Measurements from ENCODE around the gene BPIFA2.
"Not testable (repeated sequence)": the region's sequence is repeated elsewhere in the genome, so short reads cannot be mapped to it uniquely, and the experiment has no call there.

The BPIFA2 gene

DNA sequence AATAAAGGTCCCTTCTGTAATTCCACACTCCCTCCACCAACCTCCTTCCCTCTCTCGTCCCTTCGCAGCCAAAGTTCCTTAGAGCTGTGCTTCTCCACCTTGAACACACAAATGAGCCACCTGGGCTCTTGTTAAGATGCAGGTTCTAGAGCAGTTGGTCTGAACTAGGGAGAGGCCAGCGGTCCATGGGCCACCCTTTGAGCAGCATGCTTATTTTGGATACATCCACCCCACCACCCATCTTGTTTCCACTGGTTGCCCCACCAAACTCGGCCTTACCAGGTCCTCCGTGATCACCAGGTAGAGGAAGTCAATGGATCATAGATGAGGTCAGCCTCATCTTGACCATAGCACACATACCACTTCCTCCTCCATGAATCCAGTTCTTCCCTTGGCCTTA lies 7.3 kb upstream of the BPIFA2 start:
- no peak for DNase-seq (ENCODE audit: low read depth)

DNA sequence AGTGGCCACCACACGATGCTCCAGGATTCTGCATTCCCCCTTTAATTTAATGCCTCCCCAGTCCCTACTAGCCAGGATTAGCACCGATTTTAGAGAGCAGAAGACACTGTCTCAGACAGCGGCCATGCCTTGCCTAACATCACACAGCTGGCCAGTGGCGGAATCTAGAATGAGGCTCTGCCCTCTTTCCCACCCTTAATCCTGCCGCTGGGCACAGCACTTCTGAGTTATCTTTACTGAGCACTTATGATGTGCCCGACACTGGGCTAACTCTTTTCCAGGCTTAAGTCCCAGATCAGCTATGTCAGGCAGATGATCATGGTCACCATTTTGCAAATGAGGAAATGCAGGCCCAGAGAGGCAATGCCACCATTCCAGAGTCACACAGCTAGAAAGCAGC lies 5.6 kb upstream of the BPIFA2 start:
- no peak for DNase-seq (ENCODE audit: low read depth)

- DNase-seq (ENCODE audit: low read depth), result no peak
These were observed 5.2 kb upstream of the BPIFA2 start for GRCh38 chr20:33162753-33163152.

DNA sequence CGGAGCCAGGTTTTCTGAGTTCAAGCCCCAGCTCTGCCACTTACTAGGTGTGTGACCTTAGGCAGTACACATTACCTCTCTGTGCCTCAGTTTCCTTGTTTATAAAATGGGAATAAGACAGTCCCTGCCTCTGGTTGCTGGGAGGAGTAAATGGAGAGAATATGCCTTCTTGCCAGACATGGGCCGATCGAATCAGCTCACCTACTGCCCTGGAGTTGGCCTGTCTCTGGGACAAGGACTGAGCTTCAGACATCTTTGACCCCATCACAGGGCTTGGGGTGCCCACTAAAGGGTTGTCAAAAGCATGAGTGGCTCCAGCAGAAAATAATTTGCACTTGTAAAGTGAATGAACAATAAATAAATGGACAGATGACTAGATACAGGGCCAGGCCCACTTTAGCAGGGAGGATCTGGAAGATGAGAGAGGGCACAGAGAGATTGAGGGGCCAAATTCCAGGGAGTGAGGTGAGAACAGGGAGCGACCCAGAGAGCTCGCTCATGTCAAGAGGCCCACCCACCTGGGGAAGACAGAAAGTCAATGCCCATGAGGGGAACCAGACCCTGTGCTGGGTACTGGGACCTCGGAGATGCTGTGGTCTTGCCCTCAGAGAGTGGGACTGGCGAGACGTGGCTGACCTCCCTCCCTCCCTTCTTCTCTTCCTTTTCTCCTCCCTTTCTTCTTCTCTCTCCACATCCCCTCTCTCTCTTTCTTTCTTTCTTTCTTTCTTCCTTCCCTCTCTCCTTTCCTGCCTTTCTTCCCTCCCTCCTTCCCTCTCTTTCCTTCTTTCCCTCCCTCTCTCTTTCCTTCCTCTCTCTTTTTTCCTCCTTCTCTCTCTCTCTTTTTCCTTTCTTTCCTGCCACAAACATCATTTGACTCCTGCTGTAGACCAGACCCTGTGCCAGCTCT lies 3.9 kb upstream of the BPIFA2 start:
- DNase-seq (ENCODE audit: low read depth), result no peak

- DNase-seq (ENCODE audit: low read depth), result no peak
These were observed 3.2 kb upstream of the BPIFA2 start for GRCh38 chr20:33164763-33165095.

- DNase-seq (ENCODE audit: low read depth), result no peak
These were observed 2.4 kb upstream of the BPIFA2 start for GRCh38 chr20:33165416-33166055.

- no peak for DNase-seq (ENCODE audit: low read depth)
These were observed 1.3 kb upstream of the BPIFA2 start for GRCh38 chr20:33166533-33167113.

GRCh38 chr20:33169176-33169794 lies 1.3 kb downstream of the BPIFA2 start:
- no peak for DNase-seq (ENCODE audit: low read depth)

DNA sequence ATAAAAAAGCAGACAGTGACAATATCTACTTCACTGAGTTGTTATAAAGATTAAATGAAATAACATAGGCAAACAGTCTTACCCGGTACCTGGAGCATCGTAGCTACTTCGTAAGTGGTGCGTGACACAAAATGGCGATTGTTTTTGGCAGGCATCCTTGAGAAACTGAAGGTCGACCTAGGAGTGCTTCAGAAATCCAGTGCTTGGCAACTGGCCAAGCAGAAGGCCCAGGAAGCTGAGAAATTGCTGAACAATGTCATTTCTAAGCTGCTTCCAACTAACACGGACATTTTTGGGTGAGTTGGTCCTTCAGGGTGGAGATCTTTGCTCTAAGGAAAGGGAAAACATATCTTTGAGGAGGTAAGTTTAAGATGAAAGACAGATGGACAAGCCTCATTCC lies 4.8 kb downstream of the BPIFA2 start:
- DNase-seq (ENCODE audit: low read depth), result no peak

- no peak for DNase-seq (ENCODE audit: low read depth)
These were observed 7.2 kb downstream of the BPIFA2 start for GRCh38 chr20:33175123-33175522.

GRCh38 chr20:33176101-33176500 lies 8.1 kb downstream of the BPIFA2 start:
- no peak for DNase-seq (ENCODE audit: low read depth)

DNA sequence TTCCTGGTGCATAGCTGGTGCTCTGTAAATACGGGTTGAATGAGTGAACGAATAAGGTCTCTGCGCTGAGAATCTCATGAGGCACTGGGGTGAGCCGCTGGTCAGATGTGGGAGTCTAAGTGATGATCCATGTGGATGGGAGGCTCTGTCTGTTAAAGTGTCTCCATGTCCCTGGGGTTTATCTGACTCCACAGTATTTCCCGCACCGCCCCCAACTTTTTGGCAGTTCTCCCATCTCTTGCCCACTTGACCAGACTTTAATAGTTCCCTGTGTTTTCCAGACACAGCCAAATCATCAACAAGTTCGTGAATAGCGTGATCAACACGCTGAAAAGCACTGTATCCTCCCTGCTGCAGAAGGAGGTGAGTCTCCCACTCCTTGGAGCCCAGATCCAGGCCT lies 9.9 kb downstream of the BPIFA2 start:
- no peak for DNase-seq (ENCODE audit: low read depth)

DNA sequence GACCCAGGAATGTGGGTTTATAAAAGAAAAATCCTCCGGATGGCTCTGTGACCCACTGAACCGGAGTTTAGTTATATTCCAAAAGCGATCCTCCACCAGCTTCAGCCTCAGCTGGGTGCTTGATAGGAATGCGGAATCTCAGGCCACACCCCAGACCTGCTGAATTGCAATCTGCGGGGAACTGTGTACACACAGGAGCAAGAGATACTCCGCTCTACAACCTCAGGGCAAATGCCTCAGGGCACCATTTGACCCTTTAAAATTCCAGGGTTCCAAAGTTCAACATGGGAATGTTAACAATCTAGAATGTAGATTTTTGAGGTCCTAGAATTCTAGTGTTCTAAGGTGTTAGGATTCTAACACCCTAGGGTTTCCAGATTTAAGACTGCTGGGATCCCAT lies 10.8 kb downstream of the BPIFA2 start:
- no peak for DNase-seq (ENCODE audit: low read depth)

DNA sequence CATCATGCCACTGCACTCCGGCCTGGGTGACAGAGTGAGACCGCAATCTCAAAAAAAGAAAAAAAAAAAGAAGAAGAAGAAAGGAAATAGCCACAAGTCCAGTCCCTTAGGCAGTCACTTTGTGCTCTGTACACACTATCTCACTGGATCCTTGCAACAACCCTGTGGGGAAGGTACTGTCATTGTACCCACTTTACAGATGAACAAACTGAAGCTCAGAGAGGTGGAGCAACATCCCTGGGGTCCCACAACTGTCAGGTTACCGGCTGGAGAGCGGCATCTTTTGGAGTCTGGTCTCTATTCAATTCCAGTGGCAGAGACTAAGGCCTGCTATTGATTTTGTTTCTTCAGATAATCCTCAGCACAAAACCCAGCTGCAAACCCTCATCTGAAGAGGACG lies 12.2 kb downstream of the BPIFA2 start:
- no peak for DNase-seq (ENCODE audit: low read depth)

DNA sequence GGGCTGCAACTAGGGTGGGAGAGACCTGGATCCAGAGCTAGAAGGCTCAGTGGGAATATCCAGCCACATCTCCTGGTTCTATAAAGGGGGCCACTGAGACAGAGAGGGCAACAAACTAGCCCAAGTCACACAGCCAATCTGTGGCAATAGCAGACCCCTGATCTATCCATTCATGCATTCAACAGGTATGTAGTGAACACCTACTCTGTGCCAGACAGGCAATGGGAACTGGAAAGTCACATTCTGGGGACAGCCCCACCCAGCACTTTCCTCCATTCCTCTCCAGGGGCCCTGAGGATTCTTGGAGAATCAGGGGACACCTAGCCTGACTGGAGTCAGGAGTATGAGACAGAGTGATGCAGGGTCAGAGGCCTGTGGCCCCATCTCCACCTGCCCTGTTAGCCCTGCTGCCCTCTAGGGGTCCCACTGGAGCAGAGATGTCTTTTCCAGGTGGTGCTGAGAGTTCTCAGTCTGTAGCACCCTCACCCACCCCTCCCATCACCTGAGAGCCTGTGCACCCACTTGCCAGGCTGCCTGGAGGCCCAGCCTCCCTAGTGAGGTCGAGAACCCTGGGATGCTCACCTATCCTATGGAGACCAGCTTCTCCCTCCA lies 13.6 kb downstream of the BPIFA2 start:
- DNase-seq (ENCODE audit: low read depth), result no peak

DNA sequence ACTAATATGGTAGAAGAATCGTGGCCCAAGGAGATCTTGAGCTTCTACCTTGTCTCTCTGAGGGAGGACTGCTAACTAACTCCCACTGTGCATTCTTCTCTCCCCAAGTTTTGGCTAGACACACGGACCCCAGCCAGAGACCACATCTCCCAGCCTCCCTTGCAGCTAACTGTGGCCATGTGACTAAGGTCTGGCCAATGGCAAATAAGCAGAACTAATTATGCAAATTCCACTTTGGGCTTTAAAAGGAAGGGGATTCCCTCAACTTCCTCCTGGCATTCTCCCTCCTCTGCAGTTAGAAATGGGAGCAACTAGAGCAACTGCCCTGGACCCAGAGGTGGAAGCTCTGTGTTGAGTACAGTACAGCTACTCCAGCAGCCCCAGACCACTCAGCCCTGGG lies 15.4 kb downstream of the BPIFA2 start:
- DNase-seq (ENCODE audit: low read depth), result no peak

DNA sequence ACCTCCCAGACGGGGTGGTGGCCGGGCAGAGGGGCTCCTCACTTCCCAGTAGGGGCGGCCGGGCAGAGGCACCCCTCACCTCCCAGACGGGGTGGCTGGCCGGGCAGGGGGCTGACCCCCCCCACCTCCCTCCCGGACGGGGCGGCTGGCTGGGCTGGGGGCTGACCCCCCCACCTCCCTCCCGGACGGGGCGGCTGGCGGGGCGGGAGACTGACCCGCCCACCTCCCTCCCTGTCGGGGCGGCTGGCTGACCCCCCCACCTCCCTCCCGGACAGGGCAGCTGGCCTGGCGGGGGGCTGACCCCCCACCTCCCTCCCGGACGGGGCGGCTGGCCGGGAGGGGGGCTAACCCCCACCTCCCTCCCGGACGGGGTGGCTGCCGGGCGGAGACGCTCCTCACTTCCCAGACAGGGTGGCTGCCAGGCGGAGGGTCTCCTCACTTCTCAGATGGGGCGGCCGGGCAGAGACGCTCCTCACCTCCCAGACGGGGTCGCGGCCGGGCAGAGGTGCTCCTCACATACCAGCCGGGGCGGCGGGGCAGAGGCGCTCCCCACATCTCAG lies 17.2 kb downstream of the BPIFA2 start:
- DNase-seq (ENCODE audit: low read depth), result not testable (repeated sequence)

- no peak for DNase-seq (ENCODE audit: low read depth)
These were observed 19.5 kb downstream of the BPIFA2 start for GRCh38 chr20:33187491-33187890.

GRCh38 chr20:33188421-33188820 lies 20.5 kb downstream of the BPIFA2 start:
- DNase-seq (ENCODE audit: low read depth), result no peak

- DNase-seq (ENCODE audit: low read depth), result no peak
These were observed 23.5 kb downstream of the BPIFA2 start for GRCh38 chr20:33191484-33191883.

DNA sequence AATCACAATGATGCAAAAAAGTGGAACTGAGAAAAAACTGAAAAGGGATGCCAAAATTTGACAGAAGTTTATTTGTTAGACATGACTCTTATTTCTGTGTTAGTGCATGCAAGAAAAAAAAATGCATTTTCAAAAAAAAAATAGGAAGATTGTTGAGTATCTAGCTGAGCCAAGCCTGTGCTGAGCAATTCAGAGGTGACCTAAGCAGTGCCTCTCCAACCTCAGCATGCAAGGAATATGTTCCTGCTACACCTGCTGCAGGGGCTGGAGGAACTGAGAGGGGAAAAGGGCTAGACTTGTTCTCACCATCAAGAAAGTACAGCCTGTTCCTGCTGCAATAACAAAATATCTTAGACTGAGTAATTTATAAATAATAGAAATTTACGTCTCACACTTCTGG lies 24.0 kb downstream of the BPIFA2 start:
- no peak for DNase-seq (ENCODE audit: low read depth)

DNA sequence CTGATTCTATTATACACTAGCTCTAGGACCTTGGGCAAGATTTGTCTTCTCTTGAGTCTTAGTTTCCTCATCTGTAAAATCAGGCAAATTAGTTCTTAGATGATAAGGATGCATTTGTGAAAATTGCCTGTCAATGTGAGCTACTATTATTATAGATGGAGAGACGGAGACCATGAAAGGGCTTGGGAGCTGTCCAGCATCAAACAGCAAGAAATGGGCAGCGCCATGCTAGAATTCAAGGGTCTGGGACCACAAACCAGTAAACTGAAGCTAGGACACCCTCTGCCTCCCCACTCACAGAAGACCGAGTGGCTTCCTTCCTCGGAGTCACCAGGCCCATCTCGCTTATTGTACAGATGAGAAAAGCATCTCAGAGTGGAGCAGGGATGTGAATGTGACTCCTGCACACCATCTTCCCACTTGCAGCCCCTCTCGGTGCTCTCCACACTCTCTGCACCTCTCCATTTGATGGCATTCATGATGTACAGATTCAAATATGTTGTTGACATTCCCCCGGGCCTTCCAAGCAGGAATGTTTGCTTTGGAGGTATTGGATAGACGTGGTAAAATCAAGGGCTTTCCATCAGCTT lies 25.0 kb downstream of the BPIFA2 start:
- no peak for DNase-seq (ENCODE audit: low read depth)

All from HS-27A (cell line).